NCI-H1092 treated with DMSO at 0.1 percent for 48 hours (cell line): ENCODE results near the gene GCSAM.
"Not testable (repeated sequence)": the region's sequence is repeated elsewhere in the genome, so short reads cannot be mapped to it uniquely, and the experiment has no call there.

Experiments
- DNase-seq: peaks from one replicate; lab custom pipeline; 2025; lab: John Stamatoyannopoulos, UW

GCSAM gene

GRCh38 chr3:112072387-112073060, 60.5 kb downstream of the GCSAM start:
- DNase-seq = not testable (repeated sequence)
